Ishikawa (cell line): ENCODE data around the gene ZBTB18.

Experiments used
- CEBPB ChIP-seq: IDR thresholded peaks from 2 replicates; pipeline ENCODE4 v1.6.1; 2012
- CREB1 ChIP-seq: IDR thresholded peaks from 2 replicates; pipeline ENCODE4 v1.6.1; 2012; ENCODE audit warnings: low read depth
- EGR1 ChIP-seq: IDR thresholded peaks from 2 replicates; pipeline ENCODE4 v1.6.1; 2012
- EP300 ChIP-seq: IDR thresholded peaks from 2 replicates; pipeline ENCODE4 v1.6.1; 2012; ENCODE audit warnings: borderline replicate concordance
- FOXM1 ChIP-seq: IDR thresholded peaks from 2 replicates; pipeline ENCODE4 v1.6.1; 2012; ENCODE audit warnings: low read depth, borderline replicate concordance
- NFIC ChIP-seq: IDR thresholded peaks from 2 replicates; pipeline ENCODE4 v1.6.1; 2012
- RAD21 ChIP-seq: IDR thresholded peaks from 2 replicates; pipeline ENCODE4 v1.6.1; 2012; ENCODE audit warnings: low read depth
- TAF1 ChIP-seq: IDR thresholded peaks from 2 replicates; pipeline ENCODE4 v1.6.1; 2012; ENCODE audit warnings: low read depth, mild to moderate bottlenecking
- TCF12 ChIP-seq: IDR thresholded peaks from 2 replicates; pipeline ENCODE4 v1.6.1; 2012; ENCODE audit warnings: low read depth
- TEAD4 ChIP-seq: IDR thresholded peaks from 2 replicates; pipeline ENCODE4 v1.6.1; 2012
- YY1 ChIP-seq: IDR thresholded peaks from 2 replicates; pipeline ENCODE4 v1.6.1; 2012; ENCODE audit warnings: low read depth
- ZBTB7A ChIP-seq: IDR thresholded peaks from 2 replicates; pipeline ENCODE4 v1.6.1; 2012; ENCODE audit warnings: low read depth
- TF ChIP-seq, protein P1 (sequence below): IDR thresholded peaks from 2 replicates; pipeline ENCODE4 v1.6.1; 2012; ENCODE audit warnings: low read depth, mild to moderate bottlenecking
- TF ChIP-seq, protein P2 (sequence below): IDR thresholded peaks from 2 replicates; pipeline ENCODE4 v1.6.1; 2012
- TF ChIP-seq, protein P3 (sequence below): IDR thresholded peaks from 2 replicates; pipeline ENCODE4 v1.6.1; 2012

The ZBTB18 gene

DNA sequence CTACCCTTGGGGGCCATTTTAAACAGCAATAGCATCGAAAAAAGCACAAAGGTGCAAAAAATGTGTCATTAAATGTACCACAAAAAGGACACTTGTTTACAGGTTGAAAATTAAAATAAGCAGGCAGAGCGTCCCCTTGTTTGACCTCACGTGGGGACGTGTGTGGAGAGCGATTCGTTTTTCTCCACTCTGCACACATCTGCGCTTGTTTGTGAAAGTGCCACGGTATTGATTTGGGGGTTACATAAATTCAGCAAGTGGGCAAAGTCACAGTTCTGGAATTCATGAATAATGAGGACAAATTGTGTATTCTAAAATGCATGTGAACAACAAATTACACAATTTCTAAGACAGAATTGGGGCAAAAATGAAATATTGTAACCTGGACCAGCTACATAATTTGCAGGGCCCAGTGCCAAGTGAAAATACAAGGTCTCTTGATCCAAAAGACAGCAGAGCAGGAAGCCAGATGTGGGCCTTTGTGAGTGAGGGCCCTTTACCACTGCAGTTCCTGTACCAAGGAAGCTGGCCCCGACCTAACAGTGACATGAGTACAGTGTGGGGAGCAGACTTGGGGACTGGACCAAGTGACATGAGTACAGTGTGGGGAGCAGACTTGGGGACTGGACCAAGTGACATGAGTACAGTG, 43.9 kb downstream of the ZBTB18 start:
- TF ChIP-seq, protein P1, sequence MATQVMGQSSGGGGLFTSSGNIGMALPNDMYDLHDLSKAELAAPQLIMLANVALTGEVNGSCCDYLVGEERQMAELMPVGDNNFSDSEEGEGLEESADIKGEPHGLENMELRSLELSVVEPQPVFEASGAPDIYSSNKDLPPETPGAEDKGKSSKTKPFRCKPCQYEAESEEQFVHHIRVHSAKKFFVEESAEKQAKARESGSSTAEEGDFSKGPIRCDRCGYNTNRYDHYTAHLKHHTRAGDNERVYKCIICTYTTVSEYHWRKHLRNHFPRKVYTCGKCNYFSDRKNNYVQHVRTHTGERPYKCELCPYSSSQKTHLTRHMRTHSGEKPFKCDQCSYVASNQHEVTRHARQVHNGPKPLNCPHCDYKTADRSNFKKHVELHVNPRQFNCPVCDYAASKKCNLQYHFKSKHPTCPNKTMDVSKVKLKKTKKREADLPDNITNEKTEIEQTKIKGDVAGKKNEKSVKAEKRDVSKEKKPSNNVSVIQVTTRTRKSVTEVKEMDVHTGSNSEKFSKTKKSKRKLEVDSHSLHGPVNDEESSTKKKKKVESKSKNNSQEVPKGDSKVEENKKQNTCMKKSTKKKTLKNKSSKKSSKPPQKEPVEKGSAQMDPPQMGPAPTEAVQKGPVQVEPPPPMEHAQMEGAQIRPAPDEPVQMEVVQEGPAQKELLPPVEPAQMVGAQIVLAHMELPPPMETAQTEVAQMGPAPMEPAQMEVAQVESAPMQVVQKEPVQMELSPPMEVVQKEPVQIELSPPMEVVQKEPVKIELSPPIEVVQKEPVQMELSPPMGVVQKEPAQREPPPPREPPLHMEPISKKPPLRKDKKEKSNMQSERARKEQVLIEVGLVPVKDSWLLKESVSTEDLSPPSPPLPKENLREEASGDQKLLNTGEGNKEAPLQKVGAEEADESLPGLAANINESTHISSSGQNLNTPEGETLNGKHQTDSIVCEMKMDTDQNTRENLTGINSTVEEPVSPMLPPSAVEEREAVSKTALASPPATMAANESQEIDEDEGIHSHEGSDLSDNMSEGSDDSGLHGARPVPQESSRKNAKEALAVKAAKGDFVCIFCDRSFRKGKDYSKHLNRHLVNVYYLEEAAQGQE: no peak
- TF ChIP-seq ZBTB7A (no peak), CEBPB (no peak), TCF12 (no peak), EP300 (no peak), CREB1 (no peak), YY1 (no peak), TEAD4 (no peak), TAF1 (no peak), EGR1 (no peak), NFIC (no peak), RAD21 (no peak), FOXM1 (no peak)
- TF ChIP-seq, protein P2, sequence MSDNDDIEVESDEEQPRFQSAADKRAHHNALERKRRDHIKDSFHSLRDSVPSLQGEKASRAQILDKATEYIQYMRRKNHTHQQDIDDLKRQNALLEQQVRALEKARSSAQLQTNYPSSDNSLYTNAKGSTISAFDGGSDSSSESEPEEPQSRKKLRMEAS: no peak
- TF ChIP-seq, protein P3, sequence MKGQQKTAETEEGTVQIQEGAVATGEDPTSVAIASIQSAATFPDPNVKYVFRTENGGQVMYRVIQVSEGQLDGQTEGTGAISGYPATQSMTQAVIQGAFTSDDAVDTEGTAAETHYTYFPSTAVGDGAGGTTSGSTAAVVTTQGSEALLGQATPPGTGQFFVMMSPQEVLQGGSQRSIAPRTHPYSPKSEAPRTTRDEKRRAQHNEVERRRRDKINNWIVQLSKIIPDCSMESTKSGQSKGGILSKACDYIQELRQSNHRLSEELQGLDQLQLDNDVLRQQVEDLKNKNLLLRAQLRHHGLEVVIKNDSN: no peak

DNA sequence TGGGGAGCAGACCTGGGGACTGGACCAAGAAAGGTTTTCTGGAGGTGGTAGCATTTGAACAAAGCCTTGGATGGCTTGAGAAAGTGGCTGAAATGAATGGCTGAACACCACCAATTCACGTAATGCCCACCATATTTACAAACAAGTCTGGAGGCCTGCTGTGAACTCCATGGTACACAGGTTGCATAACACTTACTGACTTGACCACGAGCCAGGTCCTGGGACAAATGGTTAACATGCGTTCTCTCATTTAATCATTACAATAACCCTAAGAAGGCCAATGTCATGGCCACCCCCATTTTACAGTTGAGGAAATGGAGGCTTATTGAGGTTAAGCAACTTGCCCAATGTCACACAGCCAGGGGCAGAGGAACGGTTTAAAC, 44.4 kb downstream of the ZBTB18 start:
- TF ChIP-seq EGR1: no peak
- no peak for TF ChIP-seq EP300
- no peak for TF ChIP-seq CREB1
- TF ChIP-seq TEAD4: no peak
- no peak for TF ChIP-seq RAD21
- no peak for TF ChIP-seq TCF12
- TF ChIP-seq TAF1: no peak
- TF ChIP-seq YY1: no peak
- TF ChIP-seq, protein P1: no peak
- TF ChIP-seq NFIC: no peak
- no peak for TF ChIP-seq FOXM1
- TF ChIP-seq CEBPB: no peak
- TF ChIP-seq, protein P3: no peak
- no peak for TF ChIP-seq ZBTB7A
- TF ChIP-seq, protein P2: no peak

DNA sequence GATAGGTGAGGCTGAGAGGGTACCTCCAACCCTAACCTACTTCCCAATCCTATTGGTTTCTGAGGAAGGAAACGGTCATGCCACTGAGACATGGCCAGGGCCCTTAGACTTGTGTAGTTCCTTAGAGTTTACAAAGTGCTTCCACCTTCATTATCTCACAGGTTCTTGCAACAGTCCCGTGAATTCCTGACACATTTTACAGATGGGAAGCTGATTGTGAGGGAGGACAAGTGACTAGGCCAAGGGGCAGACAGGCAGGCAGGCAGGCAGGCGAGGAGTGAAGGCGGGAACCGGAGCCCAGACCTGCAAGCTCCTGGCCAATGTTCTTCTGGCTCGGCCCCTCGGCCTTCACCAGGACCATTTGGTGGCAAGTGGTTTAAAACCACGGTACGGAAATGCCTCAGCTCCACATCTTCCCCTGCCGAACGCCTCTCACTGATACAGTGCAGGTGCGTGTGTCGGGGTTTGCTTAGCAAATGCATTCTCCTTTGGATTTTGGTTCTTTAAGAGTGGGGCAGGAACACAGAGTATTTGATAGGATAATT, 45.1 kb downstream of the ZBTB18 start:
- no peak for TF ChIP-seq CREB1
- TF ChIP-seq, protein P2: no peak
- TF ChIP-seq ZBTB7A: no peak
- TF ChIP-seq CEBPB: no peak
- no peak for TF ChIP-seq NFIC

DNA sequence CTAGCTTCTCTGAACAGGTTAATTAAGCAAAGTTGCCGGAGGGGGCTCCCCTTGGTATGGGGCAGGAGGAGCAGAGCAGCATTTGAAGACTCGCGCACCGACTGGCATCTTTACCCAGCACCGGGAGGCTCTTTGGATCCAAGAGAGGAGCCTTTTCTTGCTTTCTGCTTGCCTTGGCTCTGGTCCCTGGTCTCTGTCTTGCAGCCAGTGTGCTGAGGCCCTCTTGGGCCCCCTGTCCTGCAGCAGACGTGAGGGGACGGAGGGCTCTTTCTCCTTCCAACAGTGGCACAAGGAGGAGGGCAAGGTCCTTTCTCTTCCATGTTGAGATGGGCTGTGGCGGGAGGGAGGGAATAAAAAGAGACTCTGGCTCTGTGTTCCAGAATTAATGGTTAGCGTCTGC, 45.6 kb downstream of the ZBTB18 start:
- TF ChIP-seq, protein P2: no peak
- TF ChIP-seq EGR1: no peak
- TF ChIP-seq CEBPB: no peak

DNA sequence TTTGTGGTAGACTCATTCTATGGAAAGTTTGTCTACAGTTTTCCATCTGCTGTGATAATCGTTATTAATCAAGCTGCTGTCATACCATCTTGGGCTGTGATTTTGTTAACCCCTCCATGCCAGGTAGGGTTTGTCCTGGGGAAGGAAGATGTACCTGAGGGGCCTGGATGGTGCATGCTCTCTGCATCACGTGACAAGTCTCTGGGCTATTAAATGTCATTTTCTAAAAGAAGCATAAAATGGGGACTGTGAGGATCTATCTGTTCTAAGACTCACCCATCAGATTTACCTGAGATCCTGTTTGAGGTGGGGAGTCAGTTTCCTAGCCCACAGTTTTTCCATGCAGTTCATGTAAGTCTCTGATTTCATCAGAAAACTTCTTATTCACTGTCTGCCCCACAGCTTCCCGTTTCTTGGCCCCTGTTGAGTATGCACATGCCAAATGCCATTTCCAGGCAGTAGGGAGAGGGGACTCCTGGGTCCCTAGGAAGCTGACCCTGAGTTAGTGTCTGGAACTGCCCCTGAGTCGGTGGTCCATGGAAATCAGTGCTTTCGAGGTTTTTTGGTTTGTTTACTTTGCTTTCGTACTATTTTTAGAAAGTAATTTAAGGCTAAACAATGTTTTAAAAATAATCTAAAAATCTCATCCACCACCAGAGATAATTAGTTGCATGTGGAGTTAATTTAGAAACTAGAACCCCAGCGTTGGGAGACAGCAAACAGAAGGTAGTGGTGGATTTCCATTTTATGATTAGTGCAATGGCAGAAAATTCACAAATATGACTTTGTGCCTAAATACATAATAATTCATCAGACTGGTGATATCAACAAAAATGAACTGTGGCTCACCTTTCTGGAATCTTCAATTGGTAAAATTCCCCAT, 46.7 kb downstream of the ZBTB18 start:
- no peak for TF ChIP-seq EP300
